Spinal cord (tissue), 10 donors: Measurements from ENCODE around the gene AP4M1. TPM values are rescaled to one million over a fixed set of nuclear protein-coding genes. Genes with fewer than 3 reads are reported as not detected.

ENCODE experiments used
- DNase-seq, 6 donors: peaks; one replicate each; pipeline versions ENCODE4 v3.0.0 to v3.0.0-alpha.2; 2013 to 2015; ENCODE audit warnings: low spot score in 6 of 6, low read depth in 4 of 6
- H3K27ac ChIP-seq: one replicate; pipeline ENCODE4 v1.5.1; 2013; ENCODE audit warnings: low read depth, low read length, control low read depth
- H3K27me3 ChIP-seq: one replicate; pipeline ENCODE4 v1.6.1; 2013; ENCODE audit warnings: low read length; ENCODE audit not compliant: control insufficient read depth, insufficient read depth
- H3K36me3 ChIP-seq: one replicate; pipeline ENCODE4 v1.6.1; 2013; ENCODE audit warnings: low read length; ENCODE audit not compliant: control insufficient read depth, insufficient read depth
- H3K4me1 ChIP-seq: one replicate; pipeline ENCODE4 v1.6.1; 2013; ENCODE audit warnings: low read length; ENCODE audit not compliant: control insufficient read depth, insufficient read depth
- H3K4me3 ChIP-seq: one replicate; pipeline ENCODE4 v1.5.1; 2013; ENCODE audit warnings: low read depth, low read length, control low read depth
- H3K9me3 ChIP-seq: one replicate; pipeline ENCODE4 v1.6.1; 2013; ENCODE audit warnings: low read length; ENCODE audit not compliant: control insufficient read depth, insufficient read depth
- WGBS: methylation state at CpG from one replicate; pipeline ENCODE4 v1.1.5; 2013; ENCODE audit warnings: missing lambda C conversion rate; ENCODE audit not compliant: insufficient coverage; 5-methylcytosine and 5-hydroxymethylcytosine counted together
- polyA plus RNA-seq, 2 donors: library from polyadenylated mRNA; unstranded; fragments of 120-200 nt; gene quantifications; one replicate each; pipeline ENCODE4 v1.2.1, GENCODE V29; 2013; ENCODE audit not compliant: insufficient read length in 2 of 2
- total RNA-seq, 2 donors: library from RNA; depleted of rRNA in 1 of 2; stranded (reverse); fragments of 120-200 nt in 1 of 2; fragments of >200 nt in 1 of 2; gene quantifications; one replicate each; pipeline versions ENCODE4 v1.2.3 to v1.2.4, GENCODE V29; 2013 to 2014
- donor health status: healthy.

The AP4M1 gene
- total and polyA plus RNA-seq, 4 donors = 18.2 to 47.7 (median 29.4) TPM

DNA sequence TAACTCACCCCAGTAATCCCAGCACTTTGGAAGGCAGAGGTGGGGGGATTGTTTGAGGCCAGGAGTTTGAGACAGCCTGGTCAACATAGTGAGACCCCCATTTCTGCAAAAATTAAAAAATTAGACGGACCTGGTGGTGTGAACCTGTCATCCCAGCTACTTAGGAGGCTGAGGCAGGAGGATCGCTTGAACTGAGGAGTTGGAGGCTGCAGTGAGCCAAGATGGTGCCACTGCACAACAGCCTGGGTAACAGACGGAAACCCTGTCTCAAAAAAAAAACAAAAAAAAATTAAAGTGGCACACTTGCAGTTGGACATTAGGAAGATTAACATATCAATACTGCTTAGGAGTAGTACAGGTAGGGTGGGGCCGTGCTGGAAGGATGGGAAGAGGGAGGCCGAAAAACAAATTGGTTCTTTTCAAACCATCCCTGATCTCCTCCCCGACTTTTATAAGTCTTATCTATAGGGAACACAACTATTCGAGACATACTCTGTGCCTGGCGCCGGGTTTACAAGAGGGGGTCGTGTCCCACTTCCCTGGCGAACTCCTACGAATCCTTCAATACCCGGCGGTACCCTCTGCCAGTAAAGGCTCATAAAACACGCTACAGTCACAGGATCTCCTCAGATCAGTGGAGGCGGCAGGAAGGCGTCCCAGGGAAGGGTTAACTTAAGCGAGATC is 17.1 kb downstream of the AP4M1 start:
- H3K9me3 ChIP-seq = no peaks in the 10 kb centered on the region
- peak overlapping the region; percentile 95 for H3K27ac ChIP-seq
- H3K36me3 ChIP-seq = peaks cover 42% of the 10 kb centered on the region
- H3K4me1 ChIP-seq = peaks cover 17% of the 10 kb centered on the region
- no peaks in the 10 kb centered on the region for H3K27me3 ChIP-seq
- WGBS = 25% methylated on average over 16 of the region's 18 CpGs
- no peak for DNase-seq
- peak overlapping the region; percentile 96 for H3K4me3 ChIP-seq

DNA sequence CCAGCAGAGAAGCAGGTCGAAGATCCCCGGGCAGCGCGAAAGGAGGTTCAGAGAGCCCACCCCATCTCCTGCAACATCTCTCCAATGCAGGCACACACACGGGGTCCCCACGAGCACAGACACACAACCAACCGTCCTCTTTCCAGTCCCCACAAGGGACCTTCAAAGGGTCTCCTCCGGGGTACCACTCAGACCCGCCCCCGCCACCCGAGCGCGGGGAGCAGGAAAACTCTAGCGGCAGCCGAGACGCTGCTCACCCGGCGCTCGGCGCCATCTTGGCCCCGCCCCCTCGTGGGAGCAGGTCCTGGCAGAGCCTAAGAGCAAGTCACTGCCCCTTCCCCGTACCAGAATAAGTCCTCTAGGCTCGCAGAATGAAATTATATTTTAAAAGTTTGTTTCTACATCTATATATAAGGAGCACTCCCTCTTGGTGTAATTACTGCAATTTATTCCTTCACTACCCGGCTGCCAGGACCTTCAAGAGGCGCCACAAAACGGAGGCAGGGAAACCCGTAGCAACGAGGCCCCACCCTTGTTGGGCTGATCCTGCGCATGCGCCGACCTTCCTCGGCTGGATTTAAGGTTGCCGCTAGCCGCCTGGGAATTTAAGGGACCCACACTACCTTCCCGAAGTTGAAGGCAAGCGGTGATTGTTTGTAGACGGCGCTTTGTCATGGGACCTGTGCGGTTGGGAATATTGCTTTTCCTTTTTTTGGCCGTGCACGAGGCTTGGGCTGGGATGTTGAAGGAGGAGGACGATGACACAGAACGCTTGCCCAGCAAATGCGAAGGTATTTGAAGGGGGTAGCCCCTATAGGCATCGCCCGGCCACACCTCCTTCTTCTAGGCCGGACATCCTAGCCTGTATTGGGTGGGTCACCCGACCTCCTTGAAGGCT is 17.9 kb downstream of the AP4M1 start, which contains the start of the genes CNPY4 and TAF6:
Gene CNPY4, plus strand, starts transcription at position 563 of the 898 bp plus-strand sequence. Its CDS starts 111 bp downstream, at position 674.
Gene TAF6, minus strand, starts transcription at position 287 of the 898 bp plus-strand sequence. CDS start 5,149 bp downstream, outside the sequence.
- Histone ChIP-seq H3K4me3 (peak within 1 kb of the TSS; percentile 96), H3K36me3 (peaks cover 34% of the 10 kb centered on the region), H3K9me3 (no peaks in the 10 kb centered on the region), H3K27me3 (no peaks in the 10 kb centered on the region), H3K27ac (peak within 1 kb of the TSS; percentile 95), H3K4me1 (peaks cover 17% of the 10 kb centered on the region)
- DNase-seq = peak; percentile 92 to 99 (median 94)
- under 1% methylated on average over 39 of the region's 49 CpGs for WGBS

DNA sequence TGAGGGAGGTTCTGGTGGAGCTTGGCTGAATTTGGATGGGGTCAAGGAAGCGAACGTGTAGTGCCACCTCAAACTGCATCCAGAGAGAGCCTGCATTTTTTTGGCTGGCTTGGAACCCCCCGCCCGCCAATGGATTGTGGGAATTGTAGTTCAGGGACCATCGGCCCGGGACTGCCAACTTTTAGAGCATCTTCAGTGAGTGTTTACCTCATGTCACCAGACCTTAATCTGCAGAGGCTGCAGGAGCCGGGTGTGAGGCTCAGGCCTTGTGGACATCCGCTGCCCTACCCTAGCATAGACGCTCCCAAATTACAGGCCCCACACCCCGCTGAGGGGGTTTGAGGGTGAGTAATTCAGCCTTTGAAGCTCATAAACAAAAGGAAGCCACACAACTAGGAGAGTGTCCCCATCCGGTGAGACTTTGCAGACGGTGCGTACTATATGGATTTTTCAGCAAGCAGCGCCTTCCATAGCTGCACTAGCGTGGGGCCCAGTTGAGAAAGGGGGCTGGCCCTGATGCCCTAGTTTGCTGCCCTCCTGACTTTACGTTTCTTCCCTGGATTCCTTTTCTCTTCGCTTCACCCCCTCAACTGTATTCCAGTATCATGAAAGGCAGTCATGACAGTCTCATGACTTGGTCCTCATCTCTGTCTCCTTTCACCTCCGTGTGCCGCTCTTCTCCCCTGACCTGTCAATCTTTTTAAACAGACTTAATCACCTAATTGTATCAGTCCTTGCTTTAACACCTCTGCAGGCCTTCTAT is 18.7 kb downstream of the AP4M1 start:
- Histone ChIP-seq H3K4me3 (peak overlapping the region; percentile 96), H3K27ac (peak overlapping the region; percentile 95), H3K9me3 (no peaks in the 10 kb centered on the region), H3K36me3 (peaks cover 32% of the 10 kb centered on the region), H3K27me3 (no peaks in the 10 kb centered on the region), H3K4me1 (peaks cover 17% of the 10 kb centered on the region)
- DNase-seq = peak in 4 of 6 donors; percentile 62 to 93 (median 77)
- WGBS = 9% methylated on average over 14 of the region's 19 CpGs

DNA sequence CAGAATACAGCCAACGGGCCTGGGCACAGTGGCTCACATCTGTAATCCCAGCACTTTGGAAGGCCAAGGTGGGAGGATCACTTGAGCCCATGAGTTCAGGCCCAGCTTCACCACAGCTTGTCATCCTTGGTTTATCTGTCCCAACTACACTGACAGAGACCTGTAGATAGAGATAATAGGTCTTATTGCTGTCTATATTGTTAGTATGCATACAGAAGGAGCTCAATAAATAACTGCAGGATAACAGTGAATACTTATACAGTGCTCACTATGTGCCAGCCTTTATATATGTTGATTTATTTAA is 19.2 kb downstream of the AP4M1 start:
- no peak for DNase-seq
- peak overlapping the region; percentile 96 for H3K4me3 ChIP-seq
- no peaks in the 10 kb centered on the region for H3K27me3 ChIP-seq
- 50% methylated on average over 1 of the region's 1 CpG for WGBS
- peaks cover 31% of the 10 kb centered on the region for H3K36me3 ChIP-seq
- H3K4me1 ChIP-seq = peaks cover 22% of the 10 kb centered on the region
- H3K9me3 ChIP-seq = no peaks in the 10 kb centered on the region
- H3K27ac ChIP-seq = peak overlapping the region; percentile 95

DNA sequence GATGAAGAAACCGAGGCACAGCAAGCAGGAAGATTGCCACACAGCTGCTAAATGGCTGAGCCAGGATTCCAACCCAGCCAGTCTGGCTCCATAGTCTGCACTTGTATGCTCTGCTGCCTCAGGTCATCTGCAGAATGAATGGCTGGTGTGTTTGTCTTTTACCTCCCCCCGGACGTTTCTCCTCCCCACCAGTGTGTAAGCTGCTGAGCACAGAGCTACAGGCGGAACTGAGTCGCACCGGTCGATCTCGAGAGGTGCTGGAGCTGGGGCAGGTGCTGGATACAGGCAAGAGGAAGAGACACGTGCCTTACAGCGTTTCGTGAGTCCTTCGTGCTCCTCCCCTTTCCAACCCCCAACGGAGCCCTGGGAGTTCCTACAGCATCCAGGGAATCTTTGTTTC is 20.6 kb downstream of the AP4M1 start:
- H3K4me1 ChIP-seq = peaks cover 34% of the 10 kb centered on the region
- WGBS = no CpG with 5 or more reads among the region's 13 CpGs
- no peak overlapping the region for H3K27ac ChIP-seq
- peaks cover 26% of the 10 kb centered on the region for H3K36me3 ChIP-seq
- no peaks in the 10 kb centered on the region for H3K9me3 ChIP-seq
- no peak overlapping the region for H3K4me3 ChIP-seq
- no peaks in the 10 kb centered on the region for H3K27me3 ChIP-seq
- DNase-seq = no peak

DNA sequence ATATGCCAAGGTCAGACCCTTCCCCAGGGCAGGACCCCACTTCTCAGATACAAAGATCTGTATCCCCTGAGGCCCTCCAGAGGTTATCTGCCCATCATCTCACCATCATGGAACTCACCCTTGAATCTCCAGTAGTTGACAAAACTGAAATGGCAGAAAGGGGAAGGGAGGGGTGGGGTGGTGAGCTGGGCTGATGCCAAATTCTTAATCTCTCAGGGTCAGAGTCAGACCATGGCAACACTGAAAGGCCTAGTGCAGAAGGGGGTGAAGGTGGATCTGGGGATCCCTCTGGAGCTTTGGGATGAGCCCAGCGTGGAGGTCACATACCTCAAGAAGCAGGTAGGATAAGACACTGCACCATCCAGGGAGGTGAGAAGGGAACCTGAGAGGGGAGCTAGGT is 21.1 kb downstream of the AP4M1 start:
- Histone ChIP-seq H3K36me3 (peaks cover 23% of the 10 kb centered on the region), H3K27me3 (no peaks in the 10 kb centered on the region), H3K27ac (no peak overlapping the region), H3K9me3 (no peaks in the 10 kb centered on the region), H3K4me3 (no peak overlapping the region), H3K4me1 (peaks cover 34% of the 10 kb centered on the region)
- DNase-seq = no peak
- WGBS = 100% methylated on average over 1 of the region's 1 CpG

DNA sequence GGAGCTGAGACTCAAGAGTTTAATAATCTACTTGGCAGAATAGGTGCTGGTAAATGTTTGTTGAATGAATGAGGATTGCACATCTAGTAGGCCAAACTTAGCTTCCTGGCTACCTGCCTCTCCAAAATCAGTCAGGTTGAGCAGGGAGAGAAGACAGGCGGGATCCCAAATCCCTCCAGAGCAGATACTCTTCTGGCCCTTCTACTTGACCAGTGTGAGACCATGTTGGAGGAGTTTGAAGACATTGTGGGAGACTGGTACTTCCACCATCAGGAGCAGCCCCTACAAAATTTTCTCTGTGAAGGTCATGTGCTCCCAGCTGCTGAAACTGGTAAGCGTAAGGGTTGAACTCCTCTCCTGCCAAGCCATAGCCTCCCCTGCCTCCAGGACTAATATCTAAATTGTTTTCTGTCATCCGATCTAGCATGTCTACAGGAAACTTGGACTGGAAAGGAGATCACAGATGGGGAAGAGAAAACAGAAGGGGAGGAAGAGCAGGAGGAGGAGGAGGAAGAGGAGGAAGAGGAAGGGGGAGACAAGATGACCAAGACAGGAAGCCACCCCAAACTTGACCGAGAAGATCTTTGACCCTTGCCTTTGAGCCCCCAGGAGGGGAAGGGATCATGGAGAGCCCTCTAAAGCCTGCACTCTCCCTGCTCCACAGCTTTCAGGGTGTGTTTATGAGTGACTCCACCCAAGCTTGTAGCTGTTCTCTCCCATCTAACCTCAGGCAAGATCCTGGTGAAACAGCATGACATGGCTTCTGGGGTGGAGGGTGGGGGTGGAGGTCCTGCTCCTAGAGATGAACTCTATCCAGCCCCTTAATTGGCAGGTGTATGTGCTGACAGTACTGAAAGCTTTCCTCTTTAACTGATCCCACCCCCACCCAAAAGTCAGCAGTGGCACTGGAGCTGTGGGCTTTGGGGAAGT is 23.1 kb downstream of the AP4M1 start:
- H3K4me3 ChIP-seq = no peak overlapping the region
- 67% methylated on average over 1 of the region's 4 CpGs for whole genome bisulfite sequencing

DNA sequence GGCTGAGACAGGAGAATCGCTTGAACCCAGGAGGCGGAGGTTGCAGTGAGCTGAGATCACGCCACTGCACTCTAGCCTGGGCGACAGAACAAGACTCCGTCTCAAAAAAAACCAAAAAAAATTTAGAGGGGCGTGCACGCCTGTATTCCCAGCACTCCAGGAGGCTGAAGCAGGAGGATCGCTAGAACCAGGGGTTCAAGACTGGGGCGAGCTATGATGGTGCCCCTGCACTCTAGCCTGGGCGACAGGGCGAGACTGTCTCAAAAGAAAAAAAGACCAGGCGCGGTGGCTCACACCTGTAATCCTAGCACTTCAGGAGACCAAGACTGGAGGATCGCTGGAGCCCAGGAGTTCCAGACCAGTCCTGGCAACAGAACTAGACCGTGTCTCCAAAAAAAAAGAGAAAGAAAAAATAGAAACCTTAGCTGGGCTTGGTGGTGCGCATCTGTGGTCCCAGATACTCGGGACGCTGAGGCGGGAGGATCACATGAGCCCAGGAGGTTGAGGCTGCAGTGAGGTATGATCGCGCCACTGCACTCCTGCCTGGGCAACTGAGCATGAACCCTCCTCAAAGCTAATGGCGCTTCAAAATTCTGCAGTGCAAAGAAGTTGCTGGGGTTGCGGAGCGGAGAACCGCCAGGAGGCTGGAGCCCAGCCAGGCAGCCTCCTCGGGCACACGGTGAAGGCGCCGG is 24.9 kb downstream of the AP4M1 start:
- H3K9me3 ChIP-seq = no peaks in the 10 kb centered on the region
- peak overlapping the region; percentile 97 for H3K4me3 ChIP-seq
- H3K4me1 ChIP-seq = peaks cover 34% of the 10 kb centered on the region
- DNase-seq = no peak
- no peaks in the 10 kb centered on the region for H3K27me3 ChIP-seq
- H3K27ac ChIP-seq = peak overlapping the region; percentile 99
- peaks cover 23% of the 10 kb centered on the region for H3K36me3 ChIP-seq
- 15% methylated on average over 28 of the region's 29 CpGs for WGBS

More for the DNA sequence above, 23.1 kb downstream of the AP4M1 start:
- H3K36me3 ChIP-seq = peaks cover 23% of the 10 kb centered on the region
- H3K9me3 ChIP-seq = no peaks in the 10 kb centered on the region
- H3K27ac ChIP-seq = no peak overlapping the region
- H3K4me1 ChIP-seq = peaks cover 36% of the 10 kb centered on the region
- no peaks in the 10 kb centered on the region for H3K27me3 ChIP-seq
- DNase-seq = no peak
